Esophagus squamous epithelium (tissue), 4 donors: Measurements from ENCODE around the gene FLVCR2.

ENCODE experiments used
- CTCF ChIP-seq, 6 experiments: fragments of 450-650 bp in 4 of 6; fragments of 200-600 bp in 2 of 6; sonication (generic) in 2 of 6; IDR thresholded peaks; one replicate each; pipeline ENCODE4 v1.5.1; 2016 to 2019; ENCODE audit warnings: antibody characterized with exemption in 6 of 6, mild to moderate bottlenecking in 4 of 6, moderate library complexity in 4 of 6
- POLR2A ChIP-seq, 4 donors: fragments of 450-650 bp; IDR thresholded peaks; one replicate each; pipeline ENCODE4 v1.6.1; 2017; ENCODE audit warnings: antibody characterized with exemption in 4 of 4, mild to moderate bottlenecking in 4 of 4, moderate library complexity in 3 of 4

GRCh38 chr14:75553157-75553556 is 25.3 kb upstream of the FLVCR2 start:
- no peak for TF ChIP-seq CTCF (IDR thresholded peaks at IDR 0.05)
- TF ChIP-seq POLR2A (IDR thresholded peaks at IDR 0.05) = no peak
